Activated CD4-positive, alpha-beta memory T cell treated with anti-CD3 and anti-CD28 coated beads for 36 hours (primary cell): ENCODE data around the gene MYOT. TPM values are rescaled to one million over a fixed set of nuclear protein-coding genes. Genes with fewer than 3 reads are reported as not detected.

ENCODE experiments used
- CTCF ChIA-PET: fragments of 350-600 bp; sonication (Branson Sonifier 250); formaldehyde crosslinking; loops from one replicate; lab custom pipeline; 2021; ENCODE audit warnings: antibody characterized with exemption, inconsistent platforms; lab: Charles Lee
- POLR2A ChIA-PET: fragments of 350-600 bp; sonication (Branson Sonifier 250); formaldehyde crosslinking; loops from one replicate; lab custom pipeline; 2021; ENCODE audit warnings: antibody characterized with exemption; lab: Charles Lee
- DNase-seq: peaks from one replicate; pipeline ENCODE4 v3.0.0-alpha.2; 2020
- H3K27ac Mint-ChIP-seq: one replicate; pipeline ENCODE4 v1.8.0; 2021; ENCODE audit warnings: mixed read lengths
- H3K27me3 Mint-ChIP-seq: one replicate; pipeline ENCODE4 v1.8.0; 2021; ENCODE audit warnings: mixed read lengths
- H3K36me3 Mint-ChIP-seq: one replicate; pipeline ENCODE4 v1.8.0; 2021; ENCODE audit warnings: mixed read lengths
- H3K4me1 Mint-ChIP-seq: one replicate; pipeline ENCODE4 v1.8.0; 2021; ENCODE audit warnings: low read depth, mixed read lengths
- H3K4me3 Mint-ChIP-seq: one replicate; pipeline ENCODE4 v1.8.0; 2021; ENCODE audit warnings: mild to moderate bottlenecking, mixed read lengths
- H3K9me3 Mint-ChIP-seq: one replicate; pipeline ENCODE4 v1.8.0; 2021; ENCODE audit warnings: mixed read lengths
- intact Hi-C: fragments of 100-400 bp; cut with micrococcal nuclease; formaldehyde crosslinking; loops from one replicate; pipeline ENCODE4 v1.15.1; 2023
- total RNA-seq, 2 experiments: library from RNA; stranded (reverse); gene quantifications; one replicate each; pipeline ENCODE4 v1.2.3, GENCODE V29; 2021

MYOT gene
- total RNA-seq, 2 experiments from 2014 or later = not detected

DNA sequence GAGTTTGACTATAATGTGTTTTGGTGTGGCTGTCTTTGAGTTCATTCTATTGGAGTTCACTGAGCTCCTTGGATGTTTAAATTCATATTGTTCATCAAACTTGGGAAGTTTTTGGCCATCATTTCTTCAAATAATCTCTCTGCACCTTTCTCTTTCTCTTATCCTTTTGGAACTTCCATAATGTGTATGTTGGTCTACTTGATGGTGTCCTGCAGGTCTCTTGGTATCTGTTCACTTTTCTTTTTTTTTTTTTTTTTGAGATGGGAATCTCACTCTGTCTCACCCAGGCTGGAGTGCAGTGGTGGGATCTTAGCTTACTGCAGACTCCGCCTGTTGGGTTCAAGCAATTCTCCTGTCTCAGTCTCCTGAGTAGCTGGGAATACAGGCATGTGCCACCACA is 49.3 kb downstream of the MYOT start:
- Mint-ChIP-seq H3K4me1 (no peaks in the 10 kb centered on the region), H3K27me3 (no peaks in the 10 kb centered on the region), H3K36me3 (peaks cover 3% of the 10 kb centered on the region), H3K4me3 (no peak overlapping the region), H3K9me3 (peaks cover 20% of the 10 kb centered on the region), H3K27ac (no peak overlapping the region)
- POLR2A ChIA-PET = no interaction called here
- CTCF ChIA-PET = no interaction called here
- intact Hi-C loops = no loop called here
- DNase-seq = no peak

DNA sequence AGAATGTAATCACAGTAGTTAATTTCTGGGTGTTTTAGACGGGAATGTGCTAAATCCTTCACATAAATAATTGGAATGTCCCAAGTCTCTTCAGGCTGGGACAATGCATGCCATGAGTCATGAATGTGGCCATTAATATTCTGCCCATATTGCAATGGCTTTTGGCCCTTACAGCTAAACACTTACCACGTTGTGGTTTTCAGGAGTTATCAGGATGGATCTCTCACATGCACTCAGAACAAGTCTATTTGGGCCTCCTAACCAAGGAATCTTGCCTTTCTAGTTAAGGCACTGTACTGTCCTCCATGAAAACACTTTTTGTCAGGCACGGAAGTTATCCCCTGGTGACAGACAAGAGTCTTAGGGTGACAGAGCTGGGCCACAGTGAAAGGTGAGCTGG is 54.3 kb downstream of the MYOT start:
- CTCF ChIA-PET = interaction anchor here (1.0 kb wide), 1 partner anchor 261 kb away, joined by 3 read pairs; no protein-coding TSS in a partner anchor
- peaks cover under 1% of the 10 kb centered on the region for H3K36me3 Mint-ChIP-seq
- no peak for DNase-seq
- no peak overlapping the region for H3K4me3 Mint-ChIP-seq
- POLR2A ChIA-PET = no interaction called here
- no peaks in the 10 kb centered on the region for H3K4me1 Mint-ChIP-seq
- intact Hi-C loops = no loop called here
- peaks cover 3% of the 10 kb centered on the region for H3K9me3 Mint-ChIP-seq
- H3K27ac Mint-ChIP-seq = no peak overlapping the region
- no peaks in the 10 kb centered on the region for H3K27me3 Mint-ChIP-seq

DNA sequence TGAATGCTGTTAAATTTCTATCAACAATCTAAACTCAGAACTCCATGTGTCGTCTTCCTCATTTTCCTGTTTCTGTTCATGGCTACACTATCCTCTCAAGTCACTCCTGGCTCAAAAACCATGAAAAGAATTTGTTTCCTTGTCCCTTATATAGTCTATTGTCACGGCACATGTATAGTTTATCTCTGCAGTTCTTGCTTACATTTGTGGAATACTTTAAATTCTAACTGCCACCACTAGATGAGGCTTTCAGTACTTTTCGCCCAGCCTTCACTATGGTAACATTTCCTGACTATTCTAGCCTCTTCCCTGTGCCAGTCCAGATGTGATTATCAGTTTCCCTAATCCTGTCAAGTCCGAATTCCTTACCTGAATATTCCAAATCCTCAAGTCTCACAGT is 56.2 kb downstream of the MYOT start:
- CTCF ChIA-PET = no interaction called here
- intact Hi-C loops = no loop called here
- H3K4me1 Mint-ChIP-seq = no peaks in the 10 kb centered on the region
- no peaks in the 10 kb centered on the region for H3K27me3 Mint-ChIP-seq
- no peak overlapping the region for H3K27ac Mint-ChIP-seq
- H3K4me3 Mint-ChIP-seq = no peak overlapping the region
- no peaks in the 10 kb centered on the region for H3K36me3 Mint-ChIP-seq
- no peak for DNase-seq
- POLR2A ChIA-PET = no interaction called here
- H3K9me3 Mint-ChIP-seq = no peaks in the 10 kb centered on the region

DNA sequence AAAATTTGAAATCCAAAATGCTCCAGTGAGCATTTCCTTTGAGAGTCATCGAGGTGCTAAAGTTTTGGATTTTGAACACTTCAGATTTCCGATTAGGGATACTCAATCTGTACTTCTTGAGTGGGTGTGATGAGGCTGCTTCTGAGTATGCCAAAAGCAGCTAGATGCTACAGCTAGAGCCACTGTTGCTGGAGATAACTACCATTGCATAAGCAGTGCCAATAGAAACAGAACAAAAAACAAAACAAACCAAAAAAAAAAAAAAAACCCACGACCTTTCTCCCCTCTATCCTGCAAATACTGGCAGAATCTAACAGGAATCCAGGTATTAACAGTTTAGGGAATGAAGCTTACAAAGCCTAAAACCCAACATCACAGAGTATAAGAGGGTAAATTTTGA is 65.1 kb downstream of the MYOT start:
- ChIA-PET POLR2A (interaction anchor here (1.0 kb wide), 1 partner anchor 12 kb away, joined by 4 read pairs; no protein-coding TSS in a partner anchor), CTCF (no interaction called here)
- H3K27ac Mint-ChIP-seq = no peak overlapping the region
- H3K36me3 Mint-ChIP-seq = peaks cover 10% of the 10 kb centered on the region
- no peaks in the 10 kb centered on the region for H3K27me3 Mint-ChIP-seq
- no peaks in the 10 kb centered on the region for H3K9me3 Mint-ChIP-seq
- DNase-seq = no peak
- H3K4me3 Mint-ChIP-seq = no peak overlapping the region
- peaks cover 4% of the 10 kb centered on the region for H3K4me1 Mint-ChIP-seq
- intact Hi-C loops = loop anchor here (10.0 kb wide), 1 partner anchor 178 kb away; the partner anchor contains the start of gene HNRNPA0

DNA sequence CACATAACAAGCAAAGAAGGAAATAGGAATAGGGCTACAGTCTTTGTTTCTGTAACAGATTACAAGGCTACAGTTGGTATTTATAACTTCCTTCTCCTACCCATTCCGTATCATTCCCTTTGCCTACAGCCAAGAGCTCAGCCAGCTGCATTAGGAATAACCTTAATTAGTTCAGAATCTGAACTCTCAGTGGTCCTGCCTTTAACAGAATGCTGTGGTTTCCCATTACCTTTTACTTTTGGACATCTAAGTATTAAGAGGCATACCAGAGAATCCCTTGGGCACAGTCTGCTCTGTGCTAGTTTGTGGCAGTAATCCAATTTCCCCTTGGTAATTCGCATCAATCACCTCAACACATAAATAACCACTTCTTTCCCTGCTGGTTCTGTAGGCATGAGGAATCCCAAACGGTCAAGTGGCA is 65.8 kb downstream of the MYOT start:
- DNase-seq = no peak
- Mint-ChIP-seq H3K9me3 (no peaks in the 10 kb centered on the region), H3K27ac (no peak overlapping the region), H3K27me3 (no peaks in the 10 kb centered on the region), H3K4me3 (no peak overlapping the region), H3K4me1 (peaks cover 7% of the 10 kb centered on the region), H3K36me3 (peaks cover 10% of the 10 kb centered on the region)
- intact Hi-C loops = loop anchor here (10.0 kb wide), 1 partner anchor 179 kb away; the partner anchor contains the start of gene HNRNPA0
- ChIA-PET POLR2A (interaction anchor here (1.0 kb wide), 1 partner anchor 11 kb away, joined by 4 read pairs; no protein-coding TSS in a partner anchor), CTCF (no interaction called here)

DNA sequence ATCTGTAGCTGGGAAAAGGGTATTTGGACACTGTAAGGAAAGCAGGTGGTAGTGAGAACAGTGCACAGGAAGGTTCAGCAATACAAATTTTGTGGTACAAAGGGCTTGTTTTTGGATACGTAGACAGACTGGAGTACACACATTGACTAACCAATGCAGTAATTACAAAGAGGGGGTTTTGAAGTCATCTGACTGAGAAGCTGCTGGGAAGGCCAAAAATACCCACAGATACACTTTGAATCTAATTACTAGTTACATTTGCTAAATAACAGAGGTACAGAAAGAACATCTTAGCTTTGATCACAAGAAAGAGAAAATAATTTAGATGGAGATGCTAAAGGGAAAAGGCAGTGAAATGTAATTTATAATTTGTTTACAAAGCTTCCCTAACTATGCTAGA is 67.5 kb downstream of the MYOT start:
- Mint-ChIP-seq H3K27ac (no peak overlapping the region), H3K27me3 (no peaks in the 10 kb centered on the region), H3K4me1 (peaks cover 18% of the 10 kb centered on the region), H3K9me3 (no peaks in the 10 kb centered on the region), H3K36me3 (peaks cover 24% of the 10 kb centered on the region), H3K4me3 (no peak overlapping the region)
- no peak for DNase-seq
- ChIA-PET CTCF (interaction anchor here (0.6 to 0.9 kb wide), 2 partner anchors 56 to 91 kb away, joined by 3 read pairs; no protein-coding TSS in a partner anchor), POLR2A (no interaction called here)
- intact Hi-C loops = loop anchor here (10.0 kb wide), 1 partner anchor 180 kb away; the partner anchor contains the start of gene HNRNPA0

DNA sequence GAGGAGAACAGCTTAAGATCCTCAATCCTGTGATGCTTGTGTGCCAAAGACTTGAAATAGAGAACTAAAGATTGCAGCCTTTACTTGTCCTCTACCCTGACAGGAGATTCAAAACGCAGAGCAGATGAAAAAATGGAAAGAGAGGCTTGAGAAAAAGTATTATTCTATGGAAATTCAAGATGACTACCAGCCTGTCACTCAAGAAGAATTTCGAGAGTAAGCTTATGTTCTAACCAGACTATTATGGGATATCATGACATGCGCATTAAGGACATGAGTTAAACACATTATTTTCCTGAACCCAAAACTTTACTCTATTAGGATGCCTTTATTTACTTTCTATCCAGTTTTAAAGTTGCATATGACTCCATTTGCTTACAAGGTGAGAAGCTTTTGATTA is 68.0 kb downstream of the MYOT start:
- H3K4me1 Mint-ChIP-seq = peaks cover 18% of the 10 kb centered on the region
- ChIA-PET POLR2A (no interaction called here), CTCF (interaction anchor here (0.6 to 0.9 kb wide), 3 partner anchors 18 to 91 kb away, joined by 3 read pairs; no protein-coding TSS in a partner anchor)
- peaks cover 28% of the 10 kb centered on the region for H3K36me3 Mint-ChIP-seq
- intact Hi-C loops = loop anchor here (10.0 kb wide), 1 partner anchor 181 kb away; the partner anchor contains the start of gene HNRNPA0
- H3K9me3 Mint-ChIP-seq = no peaks in the 10 kb centered on the region
- DNase-seq = no peak
- no peak overlapping the region for H3K4me3 Mint-ChIP-seq
- no peaks in the 10 kb centered on the region for H3K27me3 Mint-ChIP-seq
- no peak overlapping the region for H3K27ac Mint-ChIP-seq

Other genes with a start within 250 kb of the MYOT start
- gene KLHL3, start 131.8 kb upstream of the MYOT start, total RNA-seq = 1 to 10 TPM; 3.0 to 3.4 TPM
- 10 to 100 TPM; 29.2 to 29.6 TPM for gene HNRNPA0, start 113.5 kb upstream of the MYOT start, total RNA-seq
- not detected for gene PKD2L2, start 21.6 kb downstream of the MYOT start, total RNA-seq
- gene FAM13B, start 165.2 kb downstream of the MYOT start, total RNA-seq = 10 to 100 TPM; 11.5 to 13.8 TPM
- not detected for gene WNT8A, start 216.2 kb downstream of the MYOT start, total RNA-seq